ENCODE measurements around the gene CCBE1. TPM values are rescaled to one million over a fixed set of nuclear protein-coding genes. Genes with fewer than 3 reads are reported as not detected.

CCBE1 gene
- total and polyA plus RNA-seq, 12 donors, result 4.8 to 56.8 (median 26.4) TPM

DNA sequence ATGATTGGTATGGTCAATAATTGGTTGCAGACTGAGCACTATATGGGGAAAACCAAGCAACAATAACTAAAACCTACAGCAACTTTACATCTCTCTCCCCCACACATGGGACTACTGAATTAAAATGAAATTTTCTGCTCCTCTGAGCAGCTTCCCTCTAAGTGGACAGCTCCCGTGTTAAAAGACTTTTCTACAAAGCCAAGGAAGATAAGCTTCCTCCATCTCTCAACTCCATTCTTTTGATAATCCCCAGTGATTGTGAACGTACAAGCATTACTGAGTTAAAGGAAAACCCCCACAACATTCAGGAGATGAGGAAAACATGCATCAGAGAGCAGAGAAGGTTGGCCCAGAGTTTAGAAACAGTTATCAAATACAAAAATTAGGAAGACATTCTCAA is 21.9 kb downstream of the CCBE1 start:
- DNase-seq, result no peak
- Histone ChIP-seq H3K4me3 (no peak overlapping the region), H3K4me1 (replicated peaks in 1 of 2) (peaks cover 12 to 33% of the 10 kb centered on the region in 2 donors), H3K27me3 (no peaks in the 10 kb centered on the region), H3K36me3 (replicated peaks in 1 of 2) (no peaks in the 10 kb centered on the region), H3K27ac (no peak overlapping the region), H3K9me3 (replicated peaks in 1 of 3) (no peaks in the 10 kb centered on the region)
- TF ChIP-seq, protein P1, sequence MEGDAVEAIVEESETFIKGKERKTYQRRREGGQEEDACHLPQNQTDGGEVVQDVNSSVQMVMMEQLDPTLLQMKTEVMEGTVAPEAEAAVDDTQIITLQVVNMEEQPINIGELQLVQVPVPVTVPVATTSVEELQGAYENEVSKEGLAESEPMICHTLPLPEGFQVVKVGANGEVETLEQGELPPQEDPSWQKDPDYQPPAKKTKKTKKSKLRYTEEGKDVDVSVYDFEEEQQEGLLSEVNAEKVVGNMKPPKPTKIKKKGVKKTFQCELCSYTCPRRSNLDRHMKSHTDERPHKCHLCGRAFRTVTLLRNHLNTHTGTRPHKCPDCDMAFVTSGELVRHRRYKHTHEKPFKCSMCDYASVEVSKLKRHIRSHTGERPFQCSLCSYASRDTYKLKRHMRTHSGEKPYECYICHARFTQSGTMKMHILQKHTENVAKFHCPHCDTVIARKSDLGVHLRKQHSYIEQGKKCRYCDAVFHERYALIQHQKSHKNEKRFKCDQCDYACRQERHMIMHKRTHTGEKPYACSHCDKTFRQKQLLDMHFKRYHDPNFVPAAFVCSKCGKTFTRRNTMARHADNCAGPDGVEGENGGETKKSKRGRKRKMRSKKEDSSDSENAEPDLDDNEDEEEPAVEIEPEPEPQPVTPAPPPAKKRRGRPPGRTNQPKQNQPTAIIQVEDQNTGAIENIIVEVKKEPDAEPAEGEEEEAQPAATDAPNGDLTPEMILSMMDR (IDR thresholded peaks at IDR 0.05), result no peak
- TF ChIP-seq POLR2A (IDR thresholded peaks at IDR 0.05), result no peak
- intact Hi-C loops (cut with DNase I), result no loop called here
- WGBS, 4 donors, result 50 to 64% (median 62%) methylated on average over 2 of the region's 2 CpGs

DNA sequence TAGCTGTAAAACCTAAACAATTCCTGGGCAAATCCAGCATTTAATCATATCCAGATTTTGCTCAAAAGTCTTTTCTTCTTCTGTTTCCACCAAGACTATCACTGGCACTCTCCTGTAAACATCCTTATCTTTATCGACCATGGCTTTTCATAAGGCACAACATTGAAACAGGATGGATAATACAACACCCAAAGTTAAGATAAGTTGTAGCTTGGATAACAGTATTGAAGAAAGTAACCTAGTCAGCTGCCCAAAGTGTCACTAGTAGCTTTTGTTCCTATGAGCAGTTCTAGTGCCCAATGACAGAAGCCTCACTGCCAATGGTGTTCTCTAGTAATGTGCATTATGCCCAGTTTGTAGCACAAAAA is 22.3 kb downstream of the CCBE1 start:
- no peak for TF ChIP-seq POLR2A (IDR thresholded peaks at IDR 0.05)
- TF ChIP-seq, protein P1 (IDR thresholded peaks at IDR 0.05), result no peak
- WGBS, 4 donors, result 41 to 53% (median 47%) methylated on average over 1 of the region's 1 CpG
- Histone ChIP-seq H3K27ac (no peak overlapping the region), H3K4me3 (no peak overlapping the region), H3K4me1 (replicated peaks in 1 of 2) (peaks cover 12 to 33% of the 10 kb centered on the region in 2 donors), H3K9me3 (replicated peaks in 1 of 3) (no peaks in the 10 kb centered on the region), H3K27me3 (no peaks in the 10 kb centered on the region), H3K36me3 (replicated peaks in 1 of 2) (no peaks in the 10 kb centered on the region)
- DNase-seq, result no peak
- intact Hi-C loops (cut with DNase I), result no loop called here

DNA sequence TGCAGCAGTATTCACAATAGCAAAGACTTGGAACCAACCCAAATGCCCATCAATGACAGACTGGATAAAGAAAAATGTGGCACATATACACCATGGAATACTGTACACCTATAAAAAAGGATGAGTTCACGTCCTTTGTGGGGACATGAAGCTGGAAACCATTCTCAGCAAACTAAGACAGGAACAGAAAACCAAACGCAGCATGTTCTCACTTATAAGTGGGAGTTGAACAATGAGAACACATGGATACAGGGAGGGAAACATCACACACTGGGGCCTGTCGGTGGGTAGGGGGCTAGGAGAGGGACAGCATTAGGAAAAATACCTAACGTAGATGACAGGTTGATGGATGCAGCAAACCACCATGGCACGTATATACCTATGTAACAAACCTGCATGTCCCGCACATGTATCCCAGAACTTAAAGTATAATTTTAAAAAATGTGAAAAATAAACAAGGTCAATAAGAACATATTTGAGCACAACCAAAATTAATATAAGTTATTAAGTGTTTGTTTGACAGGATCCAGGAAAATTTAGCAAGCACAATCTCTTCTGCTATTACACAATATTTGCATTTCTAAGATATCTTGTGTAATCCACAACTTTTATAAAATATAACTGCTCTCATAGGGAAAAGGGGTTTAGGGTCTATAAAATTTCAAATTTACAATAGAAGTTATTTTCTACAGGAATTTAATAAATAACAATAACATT is 22.9 kb downstream of the CCBE1 start:
- intact Hi-C loops (cut with DNase I), result no loop called here
- no peak for DNase-seq
- 88 to 92% (median 89%) methylated on average over 6 of the region's 6 CpGs for WGBS, 4 donors
- H3K36me3 ChIP-seq (replicated peaks in 1 of 2), result no peaks in the 10 kb centered on the region
- no peaks in the 10 kb centered on the region for H3K9me3 ChIP-seq (replicated peaks in 1 of 3)
- peaks cover 12 to 33% of the 10 kb centered on the region in 2 donors for H3K4me1 ChIP-seq (replicated peaks in 1 of 2)
- no peak overlapping the region for H3K4me3 ChIP-seq
- no peaks in the 10 kb centered on the region for H3K27me3 ChIP-seq
- TF ChIP-seq POLR2A (IDR thresholded peaks at IDR 0.05), result no peak
- TF ChIP-seq, protein P1 (IDR thresholded peaks at IDR 0.05), result no peak
- H3K27ac ChIP-seq, result no peak overlapping the region

- H3K4me1 ChIP-seq (replicated peaks in 1 of 2), result peaks cover 12 to 33% of the 10 kb centered on the region in 2 donors
- H3K36me3 ChIP-seq (replicated peaks in 1 of 2), result no peaks in the 10 kb centered on the region
- DNase-seq, result peak in 6 of 7 donors; percentile 31 to 71 (median 48)
- no peak overlapping the region for H3K4me3 ChIP-seq
- TF ChIP-seq, protein P1 (IDR thresholded peaks at IDR 0.05), result no peak
- no peak for TF ChIP-seq POLR2A (IDR thresholded peaks at IDR 0.05)
- intact Hi-C loops (cut with DNase I), result no loop called here
- whole genome bisulfite sequencing, 4 donors, result 29 to 68% (median 61%) methylated on average over 1 of the region's 1 CpG
- H3K27ac ChIP-seq, result peak overlapping the region in 3 of 5 donors; percentile 18 to 50 (median 21)
- H3K9me3 ChIP-seq (replicated peaks in 1 of 3), result no peaks in the 10 kb centered on the region
- H3K27me3 ChIP-seq, result no peaks in the 10 kb centered on the region
Observed at GRCh38 chr18:59672235-59672711, 24.9 kb downstream of the CCBE1 start.

Measured in adrenal gland (tissue), 12 donors.